Measurements from ENCODE around the gene BUB3. TPM values are rescaled to one million over a fixed set of nuclear protein-coding genes. Genes with fewer than 3 reads are reported as not detected.
A peak's percentile ranks its signal among the peaks of the same experiment; 100 is the strongest.
"Not testable (repeated sequence)": the region's sequence is repeated elsewhere in the genome, so short reads cannot be mapped to it uniquely, and the experiment has no call there.

Gene BUB3
- total RNA-seq, 1 donor from 2014 or later = 24.8 TPM

DNA sequence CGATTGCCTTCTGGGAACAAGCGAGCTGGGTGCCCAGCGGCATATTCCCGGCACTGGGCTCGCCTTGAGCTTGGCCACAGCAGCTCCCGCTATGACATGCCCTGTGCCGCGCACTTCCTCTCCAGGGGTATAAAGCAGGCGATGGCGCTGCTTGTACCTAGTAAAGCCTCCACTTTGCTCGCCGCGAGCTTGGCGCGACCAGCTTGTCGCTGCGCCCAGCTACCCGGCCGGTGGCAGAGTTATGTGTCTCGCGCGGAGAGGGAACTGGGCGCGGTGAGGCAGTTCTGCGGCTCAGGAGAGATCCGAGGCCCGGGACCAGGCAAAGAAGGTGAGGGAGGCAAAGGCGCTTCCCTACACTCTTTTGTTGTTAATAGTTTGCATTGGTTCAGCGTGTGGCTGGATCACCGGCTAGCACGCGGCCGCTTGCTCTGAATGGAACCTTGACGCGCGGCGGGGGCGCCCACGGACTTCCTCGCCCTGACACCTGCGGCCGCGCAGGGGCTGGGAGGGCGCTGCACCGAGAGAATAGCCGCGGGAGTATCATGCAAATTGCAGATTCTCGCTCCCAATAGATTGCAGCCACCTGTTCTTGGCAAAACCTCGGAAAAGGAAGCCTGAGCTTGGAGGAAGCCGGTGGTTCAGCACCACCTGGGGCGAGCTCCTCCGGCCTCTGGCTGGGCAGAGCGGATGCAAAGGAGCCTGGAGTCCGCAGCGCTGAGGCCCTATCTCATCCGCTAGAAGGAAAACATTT, 3.0 kb upstream of the BUB3 start:
- ATAC-seq (no peak), DNase-seq (ENCODE audit: low spot score) (no peak)

DNA sequence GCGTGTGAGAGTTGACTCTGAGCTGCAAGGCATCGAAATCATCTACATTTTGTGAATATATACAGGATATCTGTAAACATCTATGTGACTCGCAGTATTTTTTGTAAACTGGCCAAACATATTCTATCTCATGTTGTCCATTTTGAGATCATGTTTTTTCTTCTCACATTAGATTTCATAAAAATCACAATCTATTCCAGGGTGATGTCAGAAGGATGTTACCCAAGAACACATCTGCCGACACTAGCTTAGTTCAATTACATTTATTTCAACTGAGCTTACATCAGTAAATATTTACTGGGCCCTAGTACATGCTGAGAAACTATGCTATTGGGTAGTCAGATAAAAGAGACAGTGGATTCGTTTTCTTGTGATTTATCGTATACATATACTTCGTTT, 2.5 kb upstream of the BUB3 start:
- DNase-seq (ENCODE audit: low spot score) (no peak), ATAC-seq (no peak)

DNA sequence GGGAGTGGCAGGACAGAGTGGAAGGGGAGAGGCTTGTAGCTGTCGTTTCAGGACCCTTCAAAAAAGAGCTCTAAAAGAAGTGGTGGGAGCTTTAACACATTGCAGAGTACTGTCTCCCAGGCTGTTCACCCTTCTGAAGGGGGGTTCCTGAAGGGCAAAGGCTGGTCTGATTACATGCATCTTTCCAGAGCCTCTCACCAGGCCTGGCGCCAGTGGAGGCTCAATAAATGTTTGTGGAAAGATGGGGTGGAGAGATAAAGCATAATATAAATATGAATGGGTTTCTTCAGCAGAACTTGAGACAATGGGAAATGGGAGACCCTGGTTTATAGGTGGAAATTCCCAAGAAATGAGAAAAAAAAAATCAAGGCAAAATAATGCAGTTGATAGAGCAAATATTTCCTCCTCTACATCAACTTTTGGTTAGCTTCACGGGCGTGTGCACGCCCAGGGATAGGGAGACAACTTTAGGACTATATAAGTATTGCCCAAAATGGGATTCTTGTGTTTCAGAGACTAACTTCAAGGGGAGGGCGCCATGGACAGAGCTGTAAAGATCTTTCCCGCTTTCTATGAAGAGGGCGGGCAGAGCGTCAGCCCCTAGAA, 613 bp upstream of the BUB3 start:
- no peak for ATAC-seq
- no peak for DNase-seq (ENCODE audit: low spot score)

DNA sequence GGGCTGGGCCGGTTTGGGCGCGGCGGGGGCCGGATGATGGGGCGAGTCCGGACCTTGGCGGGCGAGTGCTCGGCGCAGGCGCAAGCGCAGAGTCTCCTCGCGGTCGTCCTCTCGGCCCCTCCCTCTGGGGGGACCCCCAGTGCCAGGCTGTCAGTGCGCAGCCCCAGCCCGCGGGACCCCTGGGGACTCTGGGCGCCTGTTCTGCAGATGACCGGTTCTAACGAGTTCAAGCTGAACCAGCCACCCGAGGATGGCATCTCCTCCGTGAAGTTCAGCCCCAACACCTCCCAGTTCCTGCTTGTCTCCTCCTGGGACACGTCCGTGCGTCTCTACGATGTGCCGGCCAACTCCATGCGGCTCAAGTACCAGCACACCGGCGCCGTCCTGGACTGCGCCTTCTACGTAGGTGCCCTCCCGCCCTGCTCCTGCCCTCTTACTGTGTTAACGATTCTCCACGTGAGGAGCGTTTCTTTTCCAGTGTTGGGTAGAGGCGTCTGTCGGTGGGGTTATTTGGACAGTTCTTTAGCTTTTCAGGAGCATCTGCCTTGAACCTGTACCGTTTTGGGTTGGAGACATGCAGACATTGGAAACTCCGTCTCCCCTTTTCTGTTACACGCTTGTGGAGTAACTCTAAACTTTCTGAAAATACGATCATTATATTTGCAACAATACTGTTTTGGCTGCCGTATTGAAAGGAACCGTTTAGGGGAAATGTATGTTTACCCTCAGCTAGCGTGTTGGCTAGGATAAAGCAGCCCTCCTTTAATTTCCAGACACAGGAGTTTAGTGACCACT, 706 bp downstream of the BUB3 start:
- peak; percentile 62 for DNase-seq (ENCODE audit: low spot score)
- ATAC-seq = peak; percentile 60

DNA sequence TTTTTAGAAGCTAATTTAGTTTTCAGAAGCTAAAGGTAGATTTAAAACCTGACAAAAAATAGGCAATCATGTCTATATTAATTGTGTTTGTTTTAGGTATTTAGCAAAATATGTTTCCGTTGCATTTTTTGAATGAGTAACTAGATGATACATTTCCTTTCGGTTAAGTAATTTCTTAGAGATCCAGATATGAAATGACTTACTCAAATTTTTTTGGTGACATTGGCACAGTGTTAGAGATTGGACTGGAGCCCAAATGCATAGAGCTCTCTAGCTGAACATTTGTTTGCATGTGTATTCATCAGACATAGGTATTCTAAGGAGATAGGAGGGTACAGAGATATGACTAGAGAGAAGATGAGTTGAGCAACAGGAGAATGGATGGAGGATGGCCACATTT, 1.9 kb downstream of the BUB3 start:
- DNase-seq (ENCODE audit: low spot score) = no peak
- ATAC-seq = no peak

DNA sequence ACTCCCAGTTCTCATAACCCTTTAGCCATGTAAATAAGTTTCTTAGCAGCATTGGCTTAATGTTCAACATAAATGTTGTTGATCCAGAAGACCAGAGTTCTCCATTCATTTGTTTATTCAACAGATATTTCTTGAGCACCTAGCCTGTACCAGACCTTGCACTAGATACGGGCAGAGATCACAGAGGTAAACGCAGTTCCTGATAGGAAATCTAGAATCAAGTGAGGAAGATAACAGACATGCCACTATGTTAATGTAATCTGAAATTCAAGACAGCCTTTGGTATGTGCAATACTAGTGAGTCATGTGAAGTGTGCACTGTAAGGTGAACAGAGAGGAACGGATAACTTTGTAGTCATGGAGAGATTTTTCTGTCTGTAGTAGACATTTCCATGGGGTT, 3.0 kb downstream of the BUB3 start:
- DNase-seq (ENCODE audit: low spot score) (no peak), ATAC-seq (no peak)

DNA sequence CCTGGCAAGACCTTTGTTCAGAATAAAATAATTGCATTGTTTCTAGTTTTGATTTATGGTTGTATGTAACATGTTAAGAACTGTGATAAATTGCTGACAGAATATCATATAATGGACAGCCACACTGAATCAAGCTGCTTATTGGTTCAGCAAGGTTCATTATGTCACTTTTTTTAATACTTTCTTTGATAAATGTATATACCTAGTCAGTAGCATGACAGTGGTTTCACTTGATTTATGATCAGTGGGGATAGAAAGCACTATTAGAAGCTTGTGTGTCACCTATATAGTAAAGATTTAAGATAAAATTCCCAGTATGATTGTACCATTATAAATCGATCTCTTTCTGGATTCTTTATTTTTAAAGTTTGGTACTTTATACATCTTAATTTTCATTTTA, 4.5 kb downstream of the BUB3 start:
- no peak for ATAC-seq
- no peak for DNase-seq (ENCODE audit: low spot score)

DNA sequence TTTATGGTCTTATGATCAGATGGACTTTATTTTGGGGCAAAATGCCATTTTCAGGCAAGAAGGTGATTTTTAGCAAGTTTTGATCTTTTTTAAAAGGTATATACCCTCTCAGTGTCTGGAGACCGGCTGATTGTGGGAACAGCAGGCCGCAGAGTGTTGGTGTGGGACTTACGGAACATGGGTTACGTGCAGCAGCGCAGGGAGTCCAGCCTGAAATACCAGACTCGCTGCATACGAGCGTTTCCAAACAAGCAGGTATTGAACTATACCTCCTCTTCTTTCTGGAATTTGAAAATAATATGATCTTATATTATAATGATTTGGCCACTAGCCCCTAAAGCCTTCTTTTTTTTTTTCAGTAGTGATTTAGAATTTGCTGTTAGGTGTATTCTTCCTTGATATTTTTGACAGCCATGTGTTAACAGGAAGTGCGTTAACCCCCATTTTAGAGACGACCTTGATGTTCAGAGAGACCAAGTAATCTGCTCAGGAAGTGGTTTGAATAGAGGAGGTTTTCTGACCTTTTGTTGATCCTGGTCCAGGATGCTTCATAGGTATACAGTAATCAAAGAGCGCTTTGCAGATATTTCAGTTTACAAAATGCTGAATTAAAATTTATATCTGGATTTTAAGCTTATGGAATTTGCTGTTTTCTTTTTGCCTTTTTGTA, 6.2 kb downstream of the BUB3 start:
- DNase-seq (ENCODE audit: low spot score) = no peak
- no peak for ATAC-seq

DNA sequence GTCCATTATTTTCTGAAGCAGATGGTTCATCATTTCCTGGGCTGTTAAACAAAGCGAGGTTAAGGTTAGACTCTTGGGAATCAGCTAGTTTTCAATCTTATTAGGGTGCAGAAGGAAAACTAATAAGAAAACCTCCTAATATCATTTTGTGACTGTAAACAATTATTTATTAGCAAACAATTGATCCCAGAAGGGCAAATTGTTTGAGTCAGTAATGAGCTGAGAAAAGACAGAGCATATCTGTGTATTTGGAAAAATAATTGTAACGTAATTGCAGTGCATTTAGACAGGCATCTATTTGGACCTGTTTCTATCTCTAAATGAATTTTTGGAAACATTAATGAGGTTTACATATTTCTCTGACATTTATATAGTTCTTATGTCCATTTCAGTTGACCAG, 10.1 kb downstream of the BUB3 start:
- DNase-seq (ENCODE audit: low spot score) (no peak), ATAC-seq (no peak)

DNA sequence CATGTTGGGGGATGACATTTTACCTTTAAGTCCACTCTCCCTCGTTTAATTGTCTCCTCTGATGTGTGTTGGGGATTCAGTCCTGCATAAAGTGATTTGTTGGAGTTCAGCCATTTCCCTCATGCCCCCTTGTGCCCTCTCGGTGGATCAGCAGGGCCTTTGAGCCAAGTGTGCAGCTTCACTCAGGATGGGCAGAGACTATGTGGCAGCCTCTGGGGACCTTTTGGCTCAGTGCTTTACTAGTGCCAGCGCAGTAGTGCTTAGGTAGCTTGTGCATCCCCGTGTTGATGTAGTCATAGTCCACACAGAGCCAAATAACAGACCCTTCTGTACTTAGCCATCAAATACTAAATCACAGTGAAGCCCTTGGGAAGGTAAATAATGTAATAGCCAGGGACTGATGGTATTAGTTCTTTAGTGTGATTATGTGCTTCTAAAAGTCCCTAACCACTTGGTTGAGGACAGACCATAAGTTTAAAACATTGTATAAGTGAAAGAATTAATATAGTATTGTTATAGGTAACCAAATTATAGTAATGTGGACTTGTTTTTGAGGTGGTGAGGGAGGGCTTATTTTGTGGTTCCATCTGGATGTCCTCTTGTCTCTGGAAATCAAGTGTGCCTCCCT, 11.4 kb downstream of the BUB3 start:
- no peak for ATAC-seq
- no peak for DNase-seq (ENCODE audit: low spot score)

DNA sequence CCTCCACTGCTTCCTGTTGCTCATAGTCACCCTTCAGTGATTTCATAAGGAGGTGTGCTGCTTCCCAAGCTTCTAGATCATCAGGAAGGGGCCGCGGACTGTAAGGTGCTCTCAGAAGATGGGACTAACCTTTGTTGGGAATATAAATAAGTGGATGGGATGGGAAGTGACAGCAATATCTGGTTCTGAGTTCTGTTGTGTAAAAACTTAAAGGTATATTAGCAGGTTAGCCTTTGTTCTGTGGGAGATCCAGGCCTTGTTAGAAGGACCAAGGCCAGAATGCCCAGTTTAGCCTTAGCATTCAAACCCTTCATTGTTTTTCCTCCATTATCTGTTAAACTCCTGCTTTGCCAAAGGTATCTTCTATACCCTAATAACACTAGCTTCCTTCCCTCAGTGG, 12.4 kb downstream of the BUB3 start:
- ATAC-seq (no peak), DNase-seq (ENCODE audit: low spot score) (no peak)

DNA sequence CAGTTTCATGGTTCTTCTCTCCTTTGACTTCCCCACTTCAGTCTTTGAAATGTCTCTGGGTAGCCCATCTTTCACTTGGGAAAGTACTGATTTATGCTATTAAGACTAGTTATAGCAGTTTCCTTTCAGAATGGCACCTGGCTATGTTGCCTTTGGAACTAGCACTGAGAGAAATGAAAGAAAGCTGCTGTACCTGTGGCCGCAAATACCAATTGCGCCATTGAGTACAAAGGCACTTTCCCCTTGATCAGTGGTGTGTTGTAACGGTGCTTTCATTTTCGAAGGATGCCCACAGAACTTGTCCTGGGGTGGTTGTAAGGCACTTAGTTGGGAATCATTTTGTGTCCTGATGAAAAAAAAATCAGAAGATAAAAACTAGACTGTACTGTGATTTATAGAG, 16.8 kb downstream of the BUB3 start:
- peak; percentile 99 for ATAC-seq
- DNase-seq (ENCODE audit: low spot score) = peak; percentile 58

DNA sequence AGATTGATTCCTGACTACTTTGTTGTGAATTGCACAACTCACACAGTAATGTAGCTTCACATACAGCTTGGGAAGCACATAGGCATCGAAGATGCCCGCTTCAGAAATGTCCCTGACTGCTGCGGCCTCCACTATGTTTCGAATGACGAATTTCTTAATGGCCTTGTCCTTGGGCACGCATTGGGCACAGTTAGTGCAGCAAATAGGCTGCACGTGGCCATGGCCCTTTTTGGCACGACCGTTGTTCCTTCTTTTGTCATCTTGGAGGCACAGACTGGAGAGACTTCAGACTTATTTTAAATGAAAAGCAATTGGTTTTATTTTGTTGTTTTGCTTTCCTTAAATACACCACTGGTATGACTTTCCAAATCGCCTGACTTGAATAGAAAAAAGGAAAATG, 17.4 kb downstream of the BUB3 start:
- ATAC-seq; DNase-seq (ENCODE audit: low spot score): not testable (repeated sequence)

DNA sequence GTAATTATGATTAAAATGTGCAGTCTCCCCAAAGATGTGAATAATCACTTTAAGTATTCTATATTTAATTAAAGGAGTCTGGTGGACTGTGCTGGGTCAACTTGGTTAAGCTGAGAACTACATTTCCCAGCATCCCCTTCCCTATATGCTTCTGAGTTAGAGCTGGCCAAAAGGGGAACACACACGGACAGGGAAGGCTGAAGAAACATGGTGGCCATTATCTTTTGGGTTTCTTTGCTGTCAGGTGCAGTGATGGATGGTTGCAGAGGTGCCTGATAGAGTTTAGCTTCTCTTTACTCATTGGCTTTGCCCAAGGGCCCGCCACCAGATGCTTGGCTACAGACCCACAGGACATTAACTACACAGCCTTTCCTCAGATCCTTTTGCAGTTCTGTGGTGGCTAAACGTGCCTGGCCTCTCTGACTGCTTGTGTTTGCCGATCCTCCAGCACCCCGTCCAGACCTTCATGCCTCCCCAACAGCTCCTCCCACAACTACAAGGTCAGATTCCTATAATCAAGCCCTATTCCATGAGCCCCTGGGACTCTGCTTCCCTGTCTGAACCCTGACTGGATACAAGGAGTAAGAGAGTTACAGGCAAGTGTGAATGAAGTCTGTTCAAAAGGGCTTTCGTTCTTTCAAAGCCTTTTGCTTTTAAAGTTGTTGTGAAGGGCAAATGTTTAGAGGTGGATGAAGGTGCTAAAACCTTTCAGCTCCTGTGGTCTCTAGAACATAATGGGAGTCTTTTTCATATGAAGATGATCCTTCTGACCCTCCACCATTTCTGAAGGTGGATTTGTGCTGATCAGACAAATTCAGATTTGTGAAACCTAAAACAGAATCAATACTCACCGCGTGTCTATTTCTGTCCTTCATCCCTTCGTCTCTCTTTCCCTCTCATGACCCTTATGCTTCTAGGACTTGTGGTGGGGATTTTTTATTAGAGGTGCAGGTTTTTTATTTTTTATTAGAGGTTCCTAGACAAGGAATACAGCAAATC, 21.5 kb downstream of the BUB3 start:
- DNase-seq (ENCODE audit: low spot score) (no peak), ATAC-seq (no peak)

DNA sequence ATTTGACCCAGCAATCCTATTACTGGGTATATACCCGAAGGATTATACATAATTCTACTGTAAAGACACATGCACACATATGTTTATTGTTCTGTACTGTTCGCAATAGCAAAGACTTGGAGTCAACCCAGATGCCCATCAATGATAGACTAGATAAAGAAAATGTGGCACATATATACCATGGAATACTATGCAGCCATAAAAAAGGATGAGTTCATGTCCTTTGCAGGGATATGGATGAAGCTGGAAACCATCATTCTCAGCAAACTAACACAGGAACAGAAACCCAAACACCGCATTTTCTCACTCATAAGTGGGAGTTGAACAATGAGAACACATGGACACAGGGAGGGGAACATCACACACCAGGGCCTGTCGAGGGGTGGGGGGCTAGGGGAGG, 24.2 kb downstream of the BUB3 start:
- not testable (repeated sequence) for DNase-seq (ENCODE audit: low spot score)

DNA sequence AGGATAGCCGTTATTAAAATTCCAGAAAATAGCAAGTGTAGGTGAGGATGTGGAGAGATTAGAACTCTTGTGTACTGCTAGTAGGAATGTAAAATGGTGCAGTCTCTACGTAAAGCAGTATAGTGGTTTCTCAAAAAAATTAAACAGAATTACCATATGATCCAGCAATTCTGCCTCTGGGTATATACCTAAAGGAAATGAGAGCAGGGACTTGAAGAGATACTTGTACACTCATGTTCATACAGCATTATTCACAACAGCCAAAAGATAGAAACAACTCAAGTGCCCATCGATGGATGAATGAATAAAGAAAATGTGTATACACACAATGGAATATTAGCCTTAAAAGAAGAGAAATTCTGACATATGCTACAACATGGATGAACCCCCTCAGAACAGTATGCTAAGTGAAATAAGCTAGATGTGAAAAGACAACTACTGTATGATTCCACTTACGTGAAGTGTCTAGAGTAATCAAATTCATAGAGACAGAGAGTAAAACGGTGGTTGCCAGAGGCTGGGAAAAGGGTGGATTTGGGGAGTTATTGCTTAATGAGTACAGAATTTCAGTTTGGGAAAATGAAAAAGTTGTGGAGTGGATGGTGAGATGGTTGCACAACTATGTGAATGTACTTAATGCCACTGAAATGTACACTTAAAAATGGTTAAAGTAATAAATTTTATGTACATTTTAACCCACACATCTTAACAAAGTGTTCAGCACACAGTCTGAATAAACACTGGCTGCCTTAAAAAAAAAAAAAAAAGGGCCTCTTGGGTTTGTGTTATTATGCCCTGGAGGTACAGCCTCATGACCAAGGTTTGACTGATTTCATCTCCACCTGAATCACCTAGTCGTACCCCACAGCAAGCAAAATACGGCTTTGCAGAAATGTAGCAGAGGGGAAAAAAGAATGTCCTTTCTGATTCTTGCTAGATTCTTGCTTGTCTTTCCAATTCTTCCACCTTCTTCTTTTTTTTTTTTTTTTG, 26.2 kb downstream of the BUB3 start:
- DNase-seq (ENCODE audit: low spot score) (no peak), ATAC-seq (no peak)

More for the DNA sequence above, 24.2 kb downstream of the BUB3 start:
- ATAC-seq = not testable (repeated sequence)

DNA sequence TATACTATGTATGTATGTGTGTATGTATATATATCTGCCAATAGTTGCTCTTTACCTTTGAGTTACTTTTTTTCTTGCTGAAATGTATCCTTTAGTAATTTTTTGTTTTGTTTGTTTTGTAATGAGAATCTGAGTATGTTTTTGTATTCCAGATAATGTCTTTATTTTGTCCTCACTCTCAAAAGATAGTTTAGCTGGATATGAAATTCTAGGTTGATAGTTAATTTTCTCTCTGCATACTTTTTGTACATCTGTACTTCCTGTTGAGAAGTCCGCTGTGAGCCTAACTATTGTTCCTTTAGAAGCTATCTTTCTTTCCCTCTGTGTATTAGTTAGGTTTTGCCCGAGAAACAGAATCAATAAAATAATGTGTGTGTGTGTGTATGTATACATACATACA, 29.5 kb downstream of the BUB3 start:
- ATAC-seq = no peak

DNA sequence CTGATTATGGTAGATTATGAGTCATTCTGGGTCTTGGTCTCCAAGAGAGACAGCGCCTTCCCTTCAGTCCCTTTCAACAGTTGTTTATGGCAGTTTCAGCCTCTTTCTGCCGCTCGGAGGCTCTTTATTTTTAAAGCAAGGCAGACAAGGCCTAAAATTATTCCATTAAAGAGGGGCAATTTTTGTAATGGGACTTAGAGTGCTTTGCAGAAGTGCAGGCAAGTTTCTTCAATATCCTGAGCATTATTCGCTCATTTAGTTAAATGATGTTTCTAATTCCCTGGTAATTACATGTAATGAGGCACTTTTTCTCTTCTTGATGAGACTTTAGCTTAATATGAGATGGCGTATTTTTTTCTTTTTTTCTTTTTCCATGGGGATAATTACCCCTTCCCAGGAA, 33.6 kb downstream of the BUB3 start:
- no peak for DNase-seq (ENCODE audit: low spot score)
- no peak for ATAC-seq

More for the DNA sequence above, 29.5 kb downstream of the BUB3 start:
- no peak for DNase-seq (ENCODE audit: low spot score)
